HEK293 (cell line): Measurements from ENCODE around the gene SPATA21.

Source experiments
- BCL11B ChIP-seq: fragments of 450-650 bp; formaldehyde crosslinking; IDR thresholded peaks from 2 replicates; pipeline ENCODE4 v1.5.1; 2016; ENCODE audit warnings: low read depth, missing biosample characterization, missing genetic modification characterization
- GLIS1 ChIP-seq: fragments of 450-650 bp; formaldehyde crosslinking; IDR thresholded peaks from 2 replicates; pipeline ENCODE4 v1.5.1; 2016; ENCODE audit warnings: missing biosample characterization, missing genetic modification characterization
- INSM2 ChIP-seq: fragments of 450-650 bp; formaldehyde crosslinking; IDR thresholded peaks from 2 replicates; pipeline ENCODE4 v1.5.1; 2016; ENCODE audit warnings: missing biosample characterization, missing genetic modification characterization
- MYNN ChIP-seq: fragments of 450-650 bp; formaldehyde crosslinking; IDR thresholded peaks from 2 replicates; pipeline ENCODE4 v1.5.1; 2016; ENCODE audit warnings: missing biosample characterization, missing genetic modification characterization, borderline replicate concordance
- PRDM10 ChIP-seq: fragments of 450-650 bp; formaldehyde crosslinking; IDR thresholded peaks from 2 replicates; pipeline ENCODE4 v1.5.1; 2016; ENCODE audit warnings: missing biosample characterization, missing genetic modification characterization
- PRDM4 ChIP-seq: fragments of 450-650 bp; formaldehyde crosslinking; IDR thresholded peaks from 2 replicates; pipeline ENCODE4 v1.5.1; 2017; ENCODE audit warnings: missing biosample characterization, missing genetic modification characterization
- SP3 ChIP-seq: fragments of 450-650 bp; formaldehyde crosslinking; IDR thresholded peaks from 2 replicates; pipeline ENCODE4 v1.5.1; 2016; ENCODE audit warnings: missing biosample characterization, missing genetic modification characterization
- YY1 ChIP-seq: fragments of 450-650 bp; formaldehyde crosslinking; IDR thresholded peaks from 2 replicates; pipeline ENCODE4 v1.5.1; 2018; ENCODE audit warnings: missing biosample characterization, missing genetic modification characterization
- ZBTB20 ChIP-seq: fragments of 450-650 bp; formaldehyde crosslinking; IDR thresholded peaks from 2 replicates; pipeline ENCODE4 v1.5.1; 2016; ENCODE audit warnings: missing biosample characterization, missing genetic modification characterization
- ZFP41 ChIP-seq: fragments of 450-650 bp; formaldehyde crosslinking; IDR thresholded peaks from 2 replicates; pipeline ENCODE4 v1.5.1; 2016; ENCODE audit warnings: missing biosample characterization, missing genetic modification characterization, borderline replicate concordance
- ZNF211 ChIP-seq: fragments of 450-650 bp; formaldehyde crosslinking; IDR thresholded peaks from 2 replicates; pipeline ENCODE4 v1.5.1; 2016; ENCODE audit warnings: low read depth, missing biosample characterization, missing genetic modification characterization
- ZNF23 ChIP-seq: fragments of 450-650 bp; formaldehyde crosslinking; IDR thresholded peaks from 2 replicates; pipeline ENCODE4 v1.5.1; 2016; ENCODE audit warnings: missing biosample characterization, missing genetic modification characterization, borderline replicate concordance
- ZNF324 ChIP-seq: fragments of 450-650 bp; formaldehyde crosslinking; IDR thresholded peaks from 2 replicates; pipeline ENCODE4 v1.5.1; 2016; ENCODE audit warnings: missing biosample characterization, missing genetic modification characterization
- ZNF366 ChIP-seq: fragments of 450-650 bp; formaldehyde crosslinking; conservative IDR thresholded peaks from 2 replicates; pipeline ENCODE4 v1.5.1; 2016; ENCODE audit warnings: missing biosample characterization, missing genetic modification characterization
- ZNF426 ChIP-seq: fragments of 450-650 bp; formaldehyde crosslinking; IDR thresholded peaks from 2 replicates; pipeline ENCODE4 v1.5.1; 2017; ENCODE audit warnings: missing biosample characterization, missing genetic modification characterization, mild to moderate bottlenecking, inconsistent platforms, moderate library complexity
- ZNF449 ChIP-seq: fragments of 450-650 bp; formaldehyde crosslinking; IDR thresholded peaks from 2 replicates; pipeline ENCODE4 v1.5.1; 2017; ENCODE audit warnings: missing biosample characterization, mild to moderate bottlenecking, missing genetic modification characterization, moderate library complexity
- ZNF501 ChIP-seq: fragments of 450-650 bp; formaldehyde crosslinking; IDR thresholded peaks from 2 replicates; pipeline ENCODE4 v1.5.1; 2016; ENCODE audit warnings: missing biosample characterization, missing genetic modification characterization
- ZNF510 ChIP-seq: fragments of 450-650 bp; formaldehyde crosslinking; IDR thresholded peaks from 2 replicates; pipeline ENCODE4 v1.5.1; 2018; ENCODE audit warnings: mild to moderate bottlenecking, missing genetic modification characterization, missing biosample characterization; ENCODE audit not compliant: insufficient replicate concordance
- ZNF529 ChIP-seq: fragments of 450-650 bp; formaldehyde crosslinking; IDR thresholded peaks from 2 replicates; pipeline ENCODE4 v1.5.1; 2017; ENCODE audit warnings: missing genetic modification characterization, missing biosample characterization; ENCODE audit not compliant: insufficient replicate concordance
- ZNF639 ChIP-seq: fragments of 450-650 bp; formaldehyde crosslinking; IDR thresholded peaks from 2 replicates; pipeline ENCODE4 v1.5.1; 2016; ENCODE audit warnings: missing biosample characterization, missing genetic modification characterization
- ZNF660 ChIP-seq: fragments of 450-650 bp; IDR thresholded peaks from 2 replicates; pipeline ENCODE4 v1.5.1; 2018; ENCODE audit warnings: missing biosample characterization, mild to moderate bottlenecking, missing genetic modification characterization
- ZNF76 ChIP-seq: fragments of 450-650 bp; formaldehyde crosslinking; IDR thresholded peaks from 2 replicates; pipeline ENCODE4; 2016; ENCODE audit warnings: low read depth, missing biosample characterization, missing genetic modification characterization, borderline replicate concordance
- ZSCAN18 ChIP-seq: fragments of 450-650 bp; formaldehyde crosslinking; IDR thresholded peaks from 2 replicates; pipeline ENCODE4 v1.5.1; 2016; ENCODE audit warnings: missing biosample characterization, missing genetic modification characterization
- ZSCAN4 ChIP-seq: fragments of 450-650 bp; formaldehyde crosslinking; IDR thresholded peaks from 2 replicates; pipeline ENCODE4 v1.5.1; 2017; ENCODE audit warnings: missing biosample characterization, missing genetic modification characterization

SPATA21 gene

GRCh38 chr1:16440470-16441281 lies 3.5 kb upstream of the SPATA21 start, which contains the start of gene NECAP2 (continued):
- TF ChIP-seq GLIS1: peak; percentile 67
- TF ChIP-seq PRDM10: peak; percentile 66; the same call in 1 of the 2 replicates
- TF ChIP-seq MYNN (tag by site-specific recombination): 0 out of 2 replicates have a peak, but pooled peaks have one; percentile 42
- TF ChIP-seq ZNF426: no peak
- peak; percentile 65; the same call in 1 of the 2 replicates for TF ChIP-seq ZNF501 (tag by site-specific recombination)
- TF ChIP-seq ZNF639 (tag by site-specific recombination): peak; percentile 90
- peak; percentile 89 for TF ChIP-seq ZNF366 (tag by site-specific recombination)
- no peak for TF ChIP-seq ZSCAN18
- TF ChIP-seq BCL11B (tag by site-specific recombination): peak; percentile 71; the same call in 1 of the 2 replicates
- TF ChIP-seq INSM2 (tag by site-specific recombination): peak; percentile 80; the same call in 1 of the 2 replicates
- TF ChIP-seq YY1 (tag by site-specific recombination): peak; percentile 81
- 0 out of 2 replicates have a peak, but pooled peaks have one; percentile 41 for TF ChIP-seq ZSCAN4 (tag by site-specific recombination)
- no peak for TF ChIP-seq ZNF529 (tag by site-specific recombination)
- no peak for TF ChIP-seq ZNF211
- TF ChIP-seq PRDM4 (tag by site-specific recombination): peak; percentile 24; the same call in 1 of the 2 replicates
- peak; percentile 97 for TF ChIP-seq ZNF660 (tag by site-specific recombination)
- TF ChIP-seq ZFP41 (tag by site-specific recombination): no peak
- no peak for TF ChIP-seq ZNF510 (tag by site-specific recombination)
- TF ChIP-seq ZNF324 (tag by site-specific recombination): peak; percentile 93
- TF ChIP-seq ZNF23 (tag by site-specific recombination): no peak
- TF ChIP-seq ZBTB20: peak; percentile 33; the same call in 1 of the 2 replicates
- TF ChIP-seq SP3: peak; percentile 64
- 0 out of 2 replicates have a peak, but pooled peaks have one; percentile 26 for TF ChIP-seq ZNF449 (tag by site-specific recombination)
- TF ChIP-seq ZNF76 (tag by site-specific recombination): peak; percentile 56; the same call in 1 of the 2 replicates
